NCI-H187 (cell line): ENCODE results near the gene EIF1B.

ENCODE experiments used
- DNase-seq, 2 experiments: peaks; one replicate each; lab custom pipeline; 2025; lab: John Stamatoyannopoulos, UW

Gene EIF1B

DNA sequence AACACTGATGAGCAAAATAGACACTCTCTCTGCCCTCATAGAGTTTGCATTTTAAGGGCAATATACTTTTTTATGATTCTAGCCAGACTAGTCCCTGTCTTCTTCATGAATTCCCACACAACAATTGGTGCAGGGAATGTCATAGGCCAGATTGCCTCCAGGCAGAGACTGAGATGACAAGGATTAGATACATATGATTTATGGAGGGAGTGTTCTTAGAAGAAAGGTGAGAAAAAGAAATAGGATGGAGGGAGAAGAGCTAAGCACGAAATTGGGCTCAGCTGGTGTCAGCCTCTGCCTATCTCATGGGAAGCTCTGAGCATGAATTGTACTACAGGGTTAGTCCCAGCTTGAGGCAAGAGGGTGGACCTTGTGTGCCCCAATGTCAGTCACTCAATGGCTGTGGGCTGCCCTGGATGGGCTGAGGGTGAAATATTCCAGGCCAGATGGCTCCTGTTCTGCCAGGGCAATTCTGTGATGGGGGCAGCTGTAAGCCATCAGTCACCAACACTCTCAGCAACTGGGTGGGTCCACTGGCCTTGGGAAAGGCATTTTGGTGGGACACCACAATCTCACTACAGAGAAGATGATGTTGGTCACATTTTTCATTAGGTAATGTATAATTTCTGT, 31.1 kb downstream of the EIF1B start:
- no peak for DNase-seq

DNA sequence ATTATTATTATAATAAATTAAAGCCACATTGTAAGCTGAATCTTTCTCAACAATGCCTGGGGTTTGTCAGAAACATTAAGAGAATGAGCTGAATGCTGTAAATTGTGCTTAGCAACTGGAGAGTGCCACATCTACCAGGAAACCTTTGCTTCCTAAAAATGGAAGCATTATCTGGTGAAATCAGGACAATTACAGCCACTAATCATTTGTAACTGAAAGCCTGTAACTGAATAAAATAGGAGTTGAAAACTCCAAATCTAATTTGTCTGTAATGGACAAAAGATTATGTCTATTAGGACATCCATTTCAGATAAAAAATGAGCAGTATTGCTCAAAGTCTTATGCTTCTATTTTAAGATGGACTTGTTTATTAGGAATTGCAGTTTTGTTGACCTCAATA, 32.2 kb downstream of the EIF1B start:
- no peak for DNase-seq

DNA sequence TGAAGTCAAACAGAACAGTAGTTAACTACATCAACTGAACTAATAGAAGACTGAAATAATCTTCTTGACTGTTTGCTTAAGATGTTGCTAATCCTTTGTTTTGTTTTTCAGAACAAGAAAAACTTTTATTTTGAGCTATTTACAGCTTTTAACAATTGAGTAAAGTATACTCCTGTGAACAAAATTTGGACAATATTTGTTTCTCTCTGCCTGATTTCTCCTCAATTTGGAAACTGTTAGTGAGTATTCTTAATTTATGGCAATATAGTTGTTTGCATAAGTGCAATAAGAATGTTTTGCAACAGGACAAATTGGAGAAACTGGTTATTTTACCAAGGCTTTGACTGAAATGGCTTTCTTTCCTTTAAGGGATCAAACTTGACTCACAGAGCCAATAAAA, 41.0 kb downstream of the EIF1B start:
- DNase-seq = no peak

DNA sequence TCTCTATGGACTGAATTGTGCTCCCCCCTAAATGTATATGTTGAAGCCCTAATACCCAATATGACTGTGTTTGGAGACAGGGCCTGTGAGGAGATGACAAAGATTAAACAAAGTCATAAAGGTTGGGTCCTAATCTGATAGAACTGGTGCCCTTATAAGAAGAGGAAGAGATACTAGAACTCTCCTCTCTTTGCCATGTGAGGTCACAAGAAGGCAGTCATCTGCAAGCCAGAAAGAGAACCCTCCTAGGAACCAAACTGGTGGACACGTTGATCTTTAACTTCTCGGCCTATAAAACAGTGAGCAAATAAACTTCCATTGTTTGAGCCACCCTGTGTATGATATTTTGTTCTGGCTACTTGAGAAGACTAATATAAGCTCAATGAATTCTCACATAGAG, 45.9 kb downstream of the EIF1B start:
- no peak for DNase-seq

DNA sequence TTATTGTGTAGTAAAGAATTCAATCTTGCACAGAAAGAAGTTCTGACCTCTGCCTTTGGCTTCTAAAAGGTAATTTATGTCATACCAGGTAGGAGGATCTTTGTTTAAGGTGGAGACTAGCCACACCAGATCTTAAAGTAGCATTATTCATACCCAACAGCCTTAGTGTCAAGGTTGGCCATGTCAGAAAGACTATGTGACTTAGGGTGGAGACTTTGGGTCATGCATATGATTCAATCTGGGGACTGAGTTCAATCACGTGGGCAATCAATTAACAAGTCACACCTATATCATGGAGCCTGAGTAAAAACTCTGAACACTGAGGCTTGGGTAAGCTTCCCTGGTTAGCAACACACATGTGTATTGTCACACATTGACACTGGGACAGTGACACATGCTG, 48.9 kb downstream of the EIF1B start:
- no peak for DNase-seq
